HG03103 (cell line): ENCODE results near the gene SH3RF3.

Experiments used
- ATAC-seq: cut with Tn5 transposase; IDR thresholded peaks from one replicate; pipeline ENCODE4 v1.9.1; 2021; ENCODE audit warnings: low read depth; ENCODE audit not compliant: unreplicated experiment

The SH3RF3 gene

GRCh38 chr2:109401370-109401769 is 272.4 kb downstream of the SH3RF3 start:
- no peak for ATAC-seq

- no peak for ATAC-seq
These were observed 273.2 kb downstream of the SH3RF3 start for GRCh38 chr2:109402180-109402579.

DNA sequence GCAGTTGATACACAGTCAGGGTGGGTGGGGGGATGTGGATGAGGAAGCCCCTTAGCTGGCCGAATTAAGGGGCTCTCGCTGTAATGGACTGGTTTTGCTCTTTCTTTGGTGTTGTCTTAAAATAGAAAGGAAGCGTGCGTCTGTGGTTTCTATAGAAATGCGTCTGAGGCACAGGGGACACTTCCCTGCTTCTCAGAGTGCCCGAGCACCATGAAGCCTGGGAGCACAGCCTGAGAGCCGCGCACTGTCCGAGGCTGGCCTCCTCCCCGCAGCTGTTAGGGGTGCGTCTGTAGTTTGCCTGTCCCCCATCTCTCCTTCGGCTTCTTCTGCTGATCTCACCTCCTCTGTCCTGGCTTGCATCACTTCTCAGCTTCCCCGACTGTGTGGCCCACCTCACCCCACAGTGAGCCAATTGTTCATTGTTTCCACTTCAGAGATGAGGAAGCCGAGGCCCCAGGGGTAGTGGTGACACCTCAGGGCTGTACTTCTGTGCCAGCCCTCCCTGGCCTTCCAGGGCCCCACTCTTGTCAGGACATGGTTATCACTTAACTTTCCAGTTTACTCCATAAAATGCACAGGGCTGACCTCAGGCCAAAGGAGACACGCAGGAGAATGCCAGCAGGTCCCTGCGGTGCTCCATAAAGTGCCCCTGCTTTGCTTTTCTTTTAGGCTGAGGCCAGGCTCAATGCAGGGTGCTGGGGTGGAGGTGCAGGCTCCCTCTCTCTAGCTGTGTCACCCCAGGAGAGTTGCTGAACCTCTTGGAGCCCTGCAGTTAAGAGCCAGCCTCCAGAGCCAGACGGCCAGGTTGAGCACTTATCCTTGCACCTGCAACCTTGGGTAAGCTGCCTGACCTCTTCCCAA is 274.2 kb downstream of the SH3RF3 start:
- no peak for ATAC-seq

GRCh38 chr2:109403841-109404201 is 274.8 kb downstream of the SH3RF3 start:
- no peak for ATAC-seq

- no peak for ATAC-seq
These were observed 275.7 kb downstream of the SH3RF3 start for GRCh38 chr2:109404681-109405080.

GRCh38 chr2:109405873-109406272 is 276.9 kb downstream of the SH3RF3 start:
- no peak for ATAC-seq

DNA sequence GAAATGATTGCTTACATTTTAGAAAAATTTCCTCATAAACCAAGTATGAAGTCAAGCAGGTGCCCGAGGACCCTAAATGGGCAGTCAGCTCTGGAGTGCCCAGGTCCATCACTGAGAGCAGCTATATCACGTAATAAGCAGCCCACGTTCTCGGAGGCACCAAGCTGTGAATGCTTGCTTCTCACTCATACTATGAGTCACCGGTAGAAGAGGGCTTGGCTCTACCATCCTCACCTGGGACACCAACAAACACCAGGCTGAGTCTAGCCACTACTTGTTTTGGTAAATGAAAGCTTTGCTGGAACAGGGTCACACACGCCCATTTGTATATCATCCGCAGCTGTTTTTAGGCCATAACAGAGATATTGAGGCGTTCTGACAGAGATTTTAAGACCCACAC is 277.3 kb downstream of the SH3RF3 start:
- ATAC-seq, result no peak

DNA sequence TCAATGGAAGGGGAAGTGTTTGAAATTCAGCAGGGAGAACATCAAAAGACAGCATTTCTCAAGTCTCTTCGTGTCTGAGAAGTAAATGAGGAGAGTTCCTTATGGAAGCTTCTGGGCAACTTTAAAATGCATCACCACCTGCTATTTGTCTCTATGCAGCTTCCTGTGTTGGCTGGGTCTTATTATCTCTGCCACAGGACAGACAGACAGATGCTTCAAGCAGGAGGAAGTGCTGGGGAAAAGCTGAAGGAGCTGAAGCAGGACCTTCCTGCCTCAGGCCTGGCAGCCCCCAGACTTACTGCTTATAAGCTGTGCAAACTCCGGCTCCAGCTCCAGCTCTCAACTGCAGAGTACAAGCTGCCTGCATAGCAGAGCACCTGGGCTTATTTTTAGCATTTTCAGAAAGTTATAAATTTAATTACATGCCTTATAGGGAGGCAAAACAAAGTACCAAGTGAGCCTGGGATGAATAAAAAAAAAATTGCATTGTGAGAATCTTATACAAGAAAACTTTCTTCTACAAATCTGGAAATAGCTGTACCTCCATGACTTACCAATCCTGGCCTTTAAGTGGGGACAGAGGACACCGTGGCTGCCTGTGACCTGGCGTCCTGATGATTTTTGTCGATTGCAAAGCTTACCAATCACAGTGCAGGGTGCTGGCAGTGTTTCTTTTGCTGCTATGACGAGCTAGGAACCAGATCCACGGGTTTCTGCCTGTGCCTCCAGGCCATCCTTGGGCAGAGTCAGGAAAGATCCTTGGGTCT is 278.5 kb downstream of the SH3RF3 start:
- no peak for ATAC-seq

GRCh38 chr2:109408043-109408335 is 279.0 kb downstream of the SH3RF3 start:
- ATAC-seq, result no peak

GRCh38 chr2:109409321-109410038 is 280.5 kb downstream of the SH3RF3 start:
- no peak for ATAC-seq

DNA sequence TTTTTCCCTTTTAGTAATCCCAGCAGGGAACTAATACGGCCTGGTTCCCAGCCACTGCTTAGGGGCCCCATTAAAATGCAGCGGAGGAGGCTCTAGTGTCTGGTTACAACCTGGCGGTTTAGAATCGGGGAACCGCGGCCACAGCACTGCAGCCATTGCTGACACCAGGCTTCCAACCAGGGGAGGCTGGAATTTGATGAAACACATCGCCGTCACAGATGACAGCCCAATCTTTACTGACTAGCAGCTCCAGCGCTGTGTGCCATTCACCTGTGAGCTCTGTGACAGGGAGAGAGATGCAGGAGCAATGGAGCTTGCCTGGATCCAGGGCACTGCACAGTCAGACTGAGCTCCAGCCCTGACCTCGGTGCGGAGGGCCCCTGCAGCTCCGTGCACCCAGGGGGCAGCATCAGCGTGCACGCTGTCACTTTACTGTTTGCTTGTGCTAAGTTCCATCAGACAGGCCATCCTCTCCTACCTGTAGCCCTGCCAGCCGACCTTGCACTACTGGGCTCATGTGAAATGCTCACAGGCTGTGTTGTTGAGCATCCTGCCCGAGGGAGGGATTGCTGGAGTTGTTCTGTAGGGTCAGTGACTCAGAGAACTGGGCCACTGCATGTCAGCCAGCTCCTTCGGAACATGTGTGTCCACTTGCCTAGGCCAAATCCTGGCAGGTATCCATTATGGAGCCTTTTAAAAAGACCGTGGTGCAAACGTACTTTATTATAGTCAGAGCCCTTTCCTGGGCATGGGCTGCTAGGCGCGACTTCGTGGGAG is 281.2 kb downstream of the SH3RF3 start:
- no peak for ATAC-seq

DNA sequence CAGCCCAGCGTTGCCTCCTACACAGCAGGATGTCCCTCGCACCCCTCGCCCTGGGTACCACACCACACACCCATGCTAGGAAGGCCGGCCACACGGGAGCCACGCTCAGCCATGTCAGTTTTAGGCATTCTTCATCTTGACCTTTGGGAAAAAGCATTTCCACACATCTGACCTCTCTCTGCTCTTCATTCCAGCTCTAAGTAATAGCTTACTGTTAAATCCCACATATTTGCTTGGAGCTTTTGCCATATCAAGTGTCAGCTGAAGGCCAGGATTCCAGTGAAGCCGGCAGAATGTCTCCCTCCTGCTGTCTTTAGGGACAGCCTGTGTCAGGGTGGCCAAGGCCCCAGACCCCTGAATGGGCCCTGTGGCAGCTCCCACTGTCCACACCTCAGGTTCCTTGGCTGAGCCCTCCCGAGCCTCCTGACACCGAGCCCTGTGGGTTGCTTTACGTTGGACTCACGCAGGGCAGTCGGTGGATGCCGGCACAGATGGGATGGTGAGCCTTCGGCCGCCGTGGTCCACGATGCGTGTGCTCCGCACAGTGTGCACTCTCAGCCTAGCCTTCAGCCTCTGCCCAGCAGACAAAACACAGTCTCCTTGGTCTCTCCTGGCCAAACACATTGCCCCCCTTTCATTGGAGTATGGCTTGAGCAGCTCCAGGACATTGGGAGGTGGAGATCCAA is 282.8 kb downstream of the SH3RF3 start:
- ATAC-seq, result no peak

DNA sequence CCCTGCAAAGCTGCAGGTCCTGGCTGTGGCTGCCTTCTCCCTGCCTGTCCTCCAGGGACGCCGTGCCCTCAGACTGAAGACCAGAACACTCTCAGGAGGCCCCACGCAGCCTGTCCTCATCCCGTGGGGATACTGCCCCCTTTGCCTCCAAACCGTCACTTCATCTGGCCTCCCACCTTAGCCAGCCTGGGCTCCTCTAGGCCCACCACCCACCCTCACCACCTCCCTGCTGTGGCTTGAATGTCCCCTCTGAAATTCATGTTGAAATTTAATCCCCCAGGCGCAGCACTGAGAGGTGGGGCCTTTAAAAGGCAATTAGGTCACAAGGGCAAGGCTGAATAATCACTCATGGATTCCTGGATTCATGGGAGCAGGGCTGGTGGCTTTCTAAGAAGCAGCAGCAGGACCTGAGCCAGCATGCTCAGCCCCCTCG is 286.6 kb downstream of the SH3RF3 start:
- no peak for ATAC-seq

DNA sequence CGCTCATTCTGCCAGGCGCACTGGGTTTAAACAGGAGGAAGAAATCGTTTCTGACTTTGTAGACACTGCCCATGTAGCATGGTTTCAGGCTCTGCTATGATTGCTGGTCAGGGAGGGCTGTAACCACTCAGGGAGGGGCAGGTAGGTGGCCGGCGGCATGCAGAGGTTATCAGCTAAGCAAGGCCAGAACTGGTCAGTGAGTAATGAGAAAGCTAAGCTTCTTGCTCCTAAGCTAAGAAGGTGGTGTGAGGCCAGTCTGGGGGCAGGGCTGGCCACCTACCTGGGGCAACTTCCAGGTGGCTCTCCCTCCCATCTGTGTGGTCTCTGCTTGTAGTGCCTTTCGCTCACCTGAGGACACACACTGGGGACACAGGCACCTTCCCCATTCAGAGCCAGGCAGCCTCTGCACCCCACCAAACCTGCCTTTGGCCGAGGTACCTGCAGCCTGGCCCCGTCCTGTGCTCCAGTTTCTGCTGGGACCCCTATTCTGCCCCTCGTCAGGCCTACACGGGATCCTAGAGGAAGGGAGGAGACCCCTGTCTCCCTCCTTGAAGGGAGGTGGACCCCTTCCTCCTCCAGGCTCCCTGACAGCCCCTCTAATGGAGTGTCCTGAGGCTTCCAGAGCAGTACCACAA is 288.8 kb downstream of the SH3RF3 start:
- no peak for ATAC-seq

DNA sequence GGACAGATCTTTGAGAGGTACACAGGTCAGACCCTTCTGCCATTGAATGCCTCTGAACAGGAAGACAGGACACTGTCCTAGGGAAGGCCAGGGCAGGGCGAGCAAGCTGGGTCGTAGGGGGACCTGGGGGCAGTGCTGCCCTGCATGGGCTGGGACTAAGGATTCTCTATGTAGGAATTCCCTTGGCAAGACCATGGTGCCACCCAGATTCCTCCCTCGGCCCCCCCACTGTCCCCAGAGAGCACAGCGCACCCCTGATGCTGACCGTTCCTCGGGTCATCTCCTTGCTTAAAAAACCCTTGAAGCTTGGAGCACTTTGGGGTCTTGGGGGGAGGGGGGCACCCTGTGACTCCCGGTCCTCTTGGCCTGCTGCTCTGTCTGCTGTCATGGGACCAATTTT is 289.7 kb downstream of the SH3RF3 start:
- ATAC-seq, result no peak

DNA sequence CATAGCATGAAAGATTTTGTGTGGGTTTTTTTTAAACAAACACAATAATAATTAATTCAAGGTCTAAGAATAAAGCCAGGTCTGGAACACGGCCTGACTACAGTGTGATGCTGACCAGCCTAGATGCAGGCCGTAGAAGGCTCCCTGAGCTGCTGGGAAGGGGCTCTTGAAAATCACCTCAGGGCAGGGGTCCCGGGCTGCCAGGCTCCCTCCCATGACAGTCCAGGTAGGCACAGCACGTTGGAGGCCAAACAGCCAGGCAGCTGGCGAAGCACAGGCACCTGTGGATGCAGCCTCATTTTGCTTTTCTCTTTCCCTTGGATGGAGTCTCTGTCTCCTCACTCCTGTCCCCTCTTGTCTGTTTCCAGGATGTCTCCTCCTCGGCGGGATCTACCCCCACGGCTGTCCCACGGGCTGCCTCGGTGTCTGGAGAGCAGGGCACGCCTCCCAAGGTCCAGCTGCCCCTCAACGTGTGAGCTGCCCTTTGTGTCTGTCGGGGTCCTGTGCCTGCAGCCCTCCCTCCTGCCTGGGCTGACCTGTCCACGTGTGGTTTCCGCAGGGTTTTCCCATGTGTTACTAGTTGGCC is 290.3 kb downstream of the SH3RF3 start:
- ATAC-seq, result no peak

GRCh38 chr2:109419960-109420370 is 291.0 kb downstream of the SH3RF3 start:
- no peak for ATAC-seq

GRCh38 chr2:109421101-109421500 is 292.1 kb downstream of the SH3RF3 start:
- no peak for ATAC-seq

DNA sequence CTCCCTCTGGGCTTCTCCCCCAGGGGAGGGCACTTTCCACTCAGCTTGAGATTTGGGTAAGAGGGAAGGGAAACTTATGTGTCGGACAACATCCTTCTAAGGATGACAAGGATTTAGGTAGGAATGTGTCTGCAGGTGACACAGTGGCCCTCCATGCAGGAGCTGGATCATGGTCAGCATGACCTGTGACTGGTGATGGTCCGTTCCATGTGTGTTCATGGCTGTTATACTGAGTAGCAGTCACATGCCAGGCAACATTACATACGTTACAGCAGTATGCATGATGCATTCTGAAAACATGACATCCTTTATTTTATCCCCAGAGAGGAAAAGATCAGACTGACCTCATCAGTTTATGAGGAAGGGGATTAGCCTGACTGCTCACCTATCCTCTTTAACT is 292.6 kb downstream of the SH3RF3 start:
- no peak for ATAC-seq
